HEK293 (cell line): ENCODE results near the gene GCLM.
"Not testable (repeated sequence)": the region's sequence is repeated elsewhere in the genome, so short reads cannot be mapped to it uniquely, and the experiment has no call there.

Experiments used
- CTCF ChIA-PET: fragments of 350-600 bp; formaldehyde crosslinking; extraction: SDS; loops from one replicate; lab custom pipeline; 2021; ENCODE audit warnings: antibody characterized with exemption; lab: Yijun Ruan, JAX
- POLR2A ChIA-PET: fragments of 300-600 bp; formaldehyde crosslinking; extraction: SDS; loops from one replicate; lab custom pipeline; 2020; ENCODE audit warnings: antibody characterized with exemption, inconsistent platforms; lab: Yijun Ruan, JAX
- H3K27ac ChIP-seq: fragments of 200-500 bp; sonication (Bioruptor generic); 2 replicates; pipeline ENCODE4 v1.5.1; 2014; ENCODE audit warnings: low read depth, low read length, control low read depth, inconsistent platforms; ENCODE audit errors: extremely low read depth
- H3K36me3 ChIP-seq, 2 experiments: fragments of 200-500 bp in 1 of 2; sonication (Bioruptor generic) in 1 of 2; 1 replicate in 1 of 2; 2 replicates in 1 of 2; pipeline ENCODE4 v1.5.1; 2014 to 2017; ENCODE audit warnings: inconsistent platforms in 2 of 2, low read length in 2 of 2; ENCODE audit not compliant: control insufficient read depth in 2 of 2, insufficient read depth in 1 of 2
- H3K4me1 ChIP-seq: fragments of 200-500 bp; sonication (Bioruptor generic); 2 replicates; pipeline ENCODE4 v1.5.1; 2014; ENCODE audit warnings: mild to moderate bottlenecking, low read length, inconsistent platforms; ENCODE audit not compliant: control insufficient read depth, insufficient read depth
- H3K4me3 ChIP-seq: 2 replicates; pipeline ENCODE4 v1.5.1; 2011; ENCODE audit warnings: low read depth, mild to moderate bottlenecking, control low read depth, low read length, moderate library complexity
- H3K9me3 ChIP-seq: fragments of 200-500 bp; sonication (Bioruptor generic); 2 replicates; pipeline ENCODE4 v1.5.1; 2014; ENCODE audit warnings: low read depth, low read length, inconsistent platforms; ENCODE audit not compliant: control insufficient read depth, insufficient read depth
- TCF7L2 ChIP-seq: IDR thresholded peaks from 2 replicates; pipeline ENCODE4 v1.6.1; 2011; ENCODE audit warnings: low read depth, mild to moderate bottlenecking, inconsistent platforms, low read length, moderate library complexity, borderline replicate concordance
- ZFP41 ChIP-seq: fragments of 450-650 bp; formaldehyde crosslinking; IDR thresholded peaks from 2 replicates; pipeline ENCODE4 v1.5.1; 2016; ENCODE audit warnings: missing biosample characterization, missing genetic modification characterization, borderline replicate concordance
- ZNF114 ChIP-seq: fragments of 450-650 bp; formaldehyde crosslinking; IDR thresholded peaks from 2 replicates; pipeline ENCODE4 v1.5.0; 2017; ENCODE audit warnings: missing biosample characterization, missing genetic modification characterization
- ZNF146 ChIP-seq: fragments of 450-650 bp; formaldehyde crosslinking; IDR thresholded peaks from 2 replicates; pipeline ENCODE4 v1.5.1; 2016; ENCODE audit warnings: missing biosample characterization, missing genetic modification characterization
- ZNF169 ChIP-seq: fragments of 450-650 bp; formaldehyde crosslinking; IDR thresholded peaks from 2 replicates; pipeline ENCODE4 v1.5.1; 2016; ENCODE audit warnings: missing biosample characterization, missing genetic modification characterization
- ZNF280D ChIP-seq: fragments of 450-650 bp; formaldehyde crosslinking; IDR thresholded peaks from 2 replicates; pipeline ENCODE4 v1.5.1; 2016; ENCODE audit warnings: missing biosample characterization, missing genetic modification characterization
- ZNF747 ChIP-seq: fragments of 450-650 bp; formaldehyde crosslinking; IDR thresholded peaks from 2 replicates; pipeline ENCODE4 v1.5.1; 2016; ENCODE audit warnings: missing biosample characterization, missing genetic modification characterization
- ZNF837 ChIP-seq: fragments of 450-650 bp; formaldehyde crosslinking; IDR thresholded peaks from 2 replicates; pipeline ENCODE4 v1.5.1; 2016; ENCODE audit warnings: missing biosample characterization, missing genetic modification characterization
- TF ChIP-seq, protein P1 (sequence below): fragments of 450-650 bp; formaldehyde crosslinking; IDR thresholded peaks from 2 replicates; pipeline ENCODE4 v1.5.1; 2016; ENCODE audit warnings: missing biosample characterization, missing genetic modification characterization
- TF ChIP-seq, protein P2 (sequence below): fragments of 450-650 bp; formaldehyde crosslinking; IDR thresholded peaks from 2 replicates; pipeline ENCODE4 v1.5.1; 2016; ENCODE audit warnings: missing biosample characterization, missing genetic modification characterization

The GCLM gene

DNA sequence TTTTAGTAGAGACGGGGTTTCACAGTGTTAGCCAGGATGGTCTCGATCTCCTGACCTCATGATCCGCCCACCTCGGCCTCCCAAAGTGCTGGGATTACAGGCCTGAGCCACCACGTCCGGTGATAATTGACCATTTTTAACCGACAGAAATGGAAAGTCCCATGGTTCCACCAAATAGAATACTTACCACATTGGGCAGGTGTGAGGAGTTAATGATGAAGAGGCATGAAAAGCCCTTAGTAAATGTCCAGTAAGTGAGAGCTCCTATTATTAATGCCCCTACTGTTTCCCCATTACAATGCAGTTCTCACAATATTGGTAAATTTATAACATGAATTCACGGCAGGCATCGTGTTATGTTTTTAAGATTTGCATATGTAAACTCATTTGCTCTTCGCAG lies 8.1 kb upstream of the GCLM start (continued):
- TF ChIP-seq ZNF280D (no peak), TCF7L2 (no peak), ZNF837 (tag by site-specific recombination) (no peak), ZNF114 (no peak), ZNF169 (tag by site-specific recombination) (no peak)
- TF ChIP-seq, protein P1, sequence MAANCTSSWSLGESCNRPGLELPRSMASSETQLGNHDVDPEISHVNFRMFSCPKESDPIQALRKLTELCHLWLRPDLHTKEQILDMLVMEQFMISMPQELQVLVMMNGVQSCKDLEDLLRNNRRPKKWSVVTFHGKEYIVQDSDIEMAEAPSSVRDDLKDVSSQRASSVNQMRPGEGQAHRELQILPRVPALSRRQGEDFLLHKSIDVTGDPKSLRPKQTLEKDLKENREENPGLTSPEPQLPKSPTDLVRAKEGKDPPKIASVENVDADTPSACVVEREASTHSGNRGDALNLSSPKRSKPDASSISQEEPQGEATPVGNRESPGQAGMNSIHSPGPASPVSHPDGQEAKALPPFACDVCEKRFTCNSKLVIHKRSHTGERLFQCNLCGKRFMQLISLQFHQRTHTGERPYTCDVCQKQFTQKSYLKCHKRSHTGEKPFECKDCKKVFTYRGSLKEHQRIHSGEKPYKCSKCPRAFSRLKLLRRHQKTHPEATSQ: no peak

- H3K36me3 ChIP-seq, H3K9me3 ChIP-seq, H3K4me3 ChIP-seq, POLR2A ChIA-PET, H3K27ac ChIP-seq: not testable (repeated sequence)
- CTCF ChIA-PET: interaction anchor here (1.1 to 2.2 kb wide), 6 partner anchors 8 to 58 kb away, joined by 4 to 20 read pairs (median 8); no protein-coding TSS in a partner anchor
- peaks cover 14% of the 10 kb centered on the region for H3K4me1 ChIP-seq
- TF ChIP-seq ZNF146 (tag by site-specific recombination): peak; percentile 98
- TF ChIP-seq, protein P2, sequence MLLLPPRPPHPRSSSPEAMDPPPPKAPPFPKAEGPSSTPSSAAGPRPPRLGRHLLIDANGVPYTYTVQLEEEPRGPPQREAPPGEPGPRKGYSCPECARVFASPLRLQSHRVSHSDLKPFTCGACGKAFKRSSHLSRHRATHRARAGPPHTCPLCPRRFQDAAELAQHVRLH (tag by site-specific recombination): peak; percentile 81
- TF ChIP-seq ZNF280D: peak; percentile 95
These were observed 1.6 kb upstream of the GCLM start for GRCh38 chr1:93910880-93911279.

DNA sequence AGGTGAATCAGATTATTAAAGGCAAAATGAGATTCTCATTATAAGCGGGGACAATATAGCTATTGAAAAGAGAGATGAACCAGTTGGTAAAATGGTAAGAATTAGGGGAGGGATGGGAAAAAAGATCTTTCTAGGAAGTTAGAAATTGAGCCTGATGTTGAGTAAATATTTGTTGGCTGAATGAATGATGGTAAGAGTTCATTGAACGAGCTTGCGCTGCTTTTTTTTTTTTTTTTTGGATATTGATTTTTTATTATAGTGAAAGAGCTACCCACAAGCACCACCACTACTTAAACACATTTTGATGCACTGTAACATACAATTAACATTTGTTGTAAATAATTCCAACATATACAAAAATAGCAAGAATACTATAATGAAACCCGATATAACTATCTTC lies 1.1 kb upstream of the GCLM start:
- TF ChIP-seq ZNF747 (no peak), ZFP41 (tag by site-specific recombination) (no peak)
- H3K4me3 ChIP-seq: no peak overlapping the region

More for the DNA sequence above, 1.1 kb upstream of the GCLM start:
- Histone ChIP-seq H3K9me3 (no peaks in the 10 kb centered on the region), H3K27ac (no peak overlapping the region), H3K4me1 (peaks cover 17% of the 10 kb centered on the region), H3K36me3 (no peaks in the 10 kb centered on the region)
- CTCF ChIA-PET: interaction anchor here (0.6 to 2.2 kb wide), 27 partner anchors 9 to 605 kb away, joined by 3 to 20 read pairs (median 4); no protein-coding TSS in a partner anchor
- POLR2A ChIA-PET: interaction anchor here (1.0 to 1.4 kb wide), 2 partner anchors 13 to 31 kb away, joined by 4 to 6 read pairs; partner anchors contain the start of gene DNTTIP2
